Kidney tubule cell (primary cell): ENCODE measurements around the gene JUND.
A peak's percentile ranks its signal among the peaks of the same experiment; 100 is the strongest.

ENCODE experiments used
- DNase-seq: peaks from one replicate; pipeline ENCODE4 v3.0.0-alpha.2; 2018; ENCODE audit warnings: low spot score

JUND gene

GRCh38 chr19:18269070-18269723, 12.2 kb downstream of the JUND start:
- DNase-seq, result no peak

- DNase-seq, result no peak
Measured at GRCh38 chr19:18266771-18267686, 14.4 kb downstream of the JUND start.

GRCh38 chr19:18265582-18265981, 15.8 kb downstream of the JUND start:
- no peak for DNase-seq

GRCh38 chr19:18264971-18265540, 16.4 kb downstream of the JUND start:
- no peak for DNase-seq

GRCh38 chr19:18264137-18264854, 17.1 kb downstream of the JUND start:
- no peak for DNase-seq

GRCh38 chr19:18263324-18264136, 17.9 kb downstream of the JUND start:
- DNase-seq, result no peak

GRCh38 chr19:18262917-18263316, 18.5 kb downstream of the JUND start:
- DNase-seq, result no peak

GRCh38 chr19:18262144-18262543, 19.3 kb downstream of the JUND start:
- DNase-seq, result no peak

- no peak for DNase-seq
Measured at GRCh38 chr19:18261474-18261873, 19.9 kb downstream of the JUND start.

GRCh38 chr19:18259893-18260292, 21.5 kb downstream of the JUND start:
- no peak for DNase-seq

GRCh38 chr19:18257503-18258470, 23.6 kb downstream of the JUND start:
- no peak for DNase-seq

- no peak for DNase-seq
Measured at GRCh38 chr19:18254546-18255503, 26.6 kb downstream of the JUND start.

- DNase-seq, result peak; percentile 89
Measured at GRCh38 chr19:18253716-18254115, 27.7 kb downstream of the JUND start.

GRCh38 chr19:18253130-18253529, 28.3 kb downstream of the JUND start:
- DNase-seq, result no peak

- DNase-seq, result no peak
Measured at GRCh38 chr19:18252370-18252717, 29.1 kb downstream of the JUND start.

- DNase-seq, result peak; percentile 71
Measured at GRCh38 chr19:18251587-18252369, 29.6 kb downstream of the JUND start.

- no peak for DNase-seq
Measured at GRCh38 chr19:18249834-18250233, 31.6 kb downstream of the JUND start.

GRCh38 chr19:18245297-18245696, 36.1 kb downstream of the JUND start:
- DNase-seq, result no peak
